Activated naive CD4-positive, alpha-beta T cell (primary cell): ENCODE results near the gene CAMSAP2.
A peak's percentile ranks its signal among the peaks of the same experiment; 100 is the strongest.
"Not testable (repeated sequence)": the region's sequence is repeated elsewhere in the genome, so short reads cannot be mapped to it uniquely, and the experiment has no call there.

Experiments used
- DNase-seq, 4 experiments: peaks; one replicate each; lab custom pipeline; 2025; lab: John Stamatoyannopoulos, UW

The CAMSAP2 gene

DNA sequence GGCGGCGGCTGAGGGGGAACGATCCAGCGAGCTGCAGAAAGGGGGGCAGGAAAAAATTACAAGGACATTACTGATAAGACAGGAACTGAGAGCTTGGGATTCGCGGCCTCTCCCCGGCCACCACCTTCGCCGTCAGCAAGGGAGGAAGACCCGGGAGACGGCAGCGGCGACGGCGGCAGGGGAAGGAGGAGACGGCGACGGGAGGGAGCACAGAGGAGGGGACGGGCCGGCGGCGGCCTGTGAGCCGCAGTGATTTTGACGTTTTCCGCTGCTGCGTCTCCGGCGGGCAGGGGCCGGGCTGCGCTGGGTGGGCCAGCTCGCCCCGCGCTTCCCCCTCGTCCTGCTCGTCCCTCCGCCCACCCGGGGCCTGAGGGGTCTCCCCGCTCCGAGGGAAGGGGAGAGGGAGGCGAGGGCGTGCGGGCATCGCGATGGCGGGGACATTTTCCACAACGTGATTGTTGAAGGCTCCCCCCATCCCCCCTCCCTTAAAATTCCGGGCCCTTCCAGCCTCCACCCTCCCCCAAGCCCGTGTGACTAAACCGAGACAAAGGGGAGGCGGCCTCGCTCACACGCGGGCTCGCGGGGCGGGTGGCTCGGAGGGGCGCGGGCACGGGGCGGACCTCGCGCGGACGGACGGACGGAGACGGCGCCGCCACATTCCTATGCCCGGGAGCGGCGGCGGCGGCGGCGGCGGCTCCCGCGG, 407 bp downstream of the CAMSAP2 start:
- DNase-seq = peak; percentile 18 to 29 (median 28)

DNA sequence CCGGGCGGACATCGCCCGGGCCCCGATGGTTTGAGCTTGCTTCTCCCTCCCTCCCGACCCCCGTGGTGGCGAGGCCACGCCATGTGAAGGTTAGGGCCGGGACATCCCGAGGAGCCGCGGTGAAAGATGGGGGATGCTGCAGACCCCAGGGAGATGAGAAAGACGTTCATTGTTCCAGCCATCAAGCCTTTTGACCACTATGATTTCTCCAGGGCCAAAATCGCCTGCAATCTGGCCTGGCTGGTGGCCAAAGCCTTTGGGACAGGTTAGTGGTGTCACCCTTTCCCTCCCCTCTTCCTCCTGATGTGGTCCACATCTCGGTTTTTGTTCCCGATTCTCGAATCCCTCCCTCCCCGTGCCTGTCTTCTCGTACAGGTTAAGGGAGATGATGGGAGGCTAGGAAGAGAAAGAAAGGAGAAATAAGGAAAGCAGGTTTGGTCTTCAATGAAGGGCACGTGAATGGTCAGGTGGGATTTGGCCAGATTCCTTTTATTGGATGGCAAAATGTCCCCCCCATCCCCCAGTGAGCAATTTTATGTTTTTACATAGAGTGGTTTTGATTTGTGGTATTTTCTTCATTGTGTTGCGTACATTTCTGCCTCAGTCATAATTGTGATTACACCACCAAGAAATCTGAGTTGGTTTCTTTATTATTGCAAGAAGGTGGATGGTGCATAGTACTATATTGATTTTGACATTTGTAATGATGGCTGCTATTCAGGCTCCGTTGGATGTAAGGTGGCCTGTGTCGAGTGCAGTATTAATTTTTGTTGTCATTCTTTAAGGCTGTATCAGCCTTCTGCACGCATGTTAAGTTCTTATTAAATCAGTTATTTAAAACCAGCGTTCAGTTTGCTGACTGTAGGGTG, 1.2 kb downstream of the CAMSAP2 start:
- no peak for DNase-seq

DNA sequence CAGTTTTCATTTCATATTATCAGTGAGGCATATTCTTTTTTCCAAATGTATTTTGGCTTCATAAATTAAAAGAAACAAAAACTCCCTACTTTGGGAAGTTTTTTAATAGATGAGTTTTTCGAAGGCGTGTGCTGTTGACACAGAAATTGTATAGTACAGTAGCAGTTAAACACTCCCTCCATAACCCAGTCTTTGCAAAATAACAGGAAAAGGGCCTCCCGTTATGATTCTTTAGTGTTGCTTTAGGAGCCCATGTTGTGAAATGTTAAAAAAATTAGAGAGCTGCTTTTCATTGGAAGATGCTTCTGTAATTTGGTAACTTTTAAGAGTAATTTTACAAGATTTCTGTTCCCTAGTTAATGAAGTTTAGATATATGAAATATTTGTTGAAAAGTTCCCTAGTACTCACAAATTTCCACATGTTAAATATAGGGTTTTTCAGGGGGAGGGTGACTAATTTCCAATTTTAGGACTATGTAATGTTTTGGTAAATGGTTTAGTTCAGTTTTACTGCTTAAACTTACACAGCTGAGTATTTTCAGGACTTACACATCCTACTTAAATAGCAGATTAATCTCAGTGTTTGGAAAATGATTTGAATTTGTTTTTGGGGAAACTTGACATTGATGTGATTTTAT, 2.0 kb downstream of the CAMSAP2 start:
- DNase-seq = no peak

DNA sequence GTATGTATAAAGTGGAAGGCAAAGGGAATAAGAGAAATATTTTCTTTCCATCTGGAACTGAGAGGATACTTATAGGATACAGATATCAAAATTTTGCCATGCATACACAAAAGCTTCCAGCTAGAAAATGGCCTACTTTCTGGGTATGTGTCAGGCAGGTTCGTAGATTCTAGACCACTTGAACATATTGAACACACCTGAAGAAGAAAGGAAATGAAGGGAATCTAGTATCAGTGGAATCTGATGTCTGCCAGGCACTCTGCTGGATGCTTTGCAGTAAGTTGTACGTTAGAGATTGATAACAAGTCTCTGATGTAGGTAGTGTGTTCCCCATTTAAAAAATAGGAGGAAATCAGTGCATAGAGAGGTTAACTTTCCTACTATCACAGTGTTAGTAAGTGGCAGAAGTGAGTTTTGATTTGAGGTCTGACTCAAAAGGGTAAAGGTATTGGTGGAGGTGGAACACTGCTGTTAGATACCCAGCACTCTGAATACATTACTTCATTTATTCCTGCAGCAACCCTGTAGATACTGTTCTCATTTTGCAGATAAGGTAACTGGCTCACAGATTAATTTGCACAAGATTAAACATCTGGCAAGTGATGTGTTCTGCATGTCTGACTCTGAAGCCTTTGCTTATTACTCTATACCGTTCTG, 3.0 kb downstream of the CAMSAP2 start:
- DNase-seq = no peak

DNA sequence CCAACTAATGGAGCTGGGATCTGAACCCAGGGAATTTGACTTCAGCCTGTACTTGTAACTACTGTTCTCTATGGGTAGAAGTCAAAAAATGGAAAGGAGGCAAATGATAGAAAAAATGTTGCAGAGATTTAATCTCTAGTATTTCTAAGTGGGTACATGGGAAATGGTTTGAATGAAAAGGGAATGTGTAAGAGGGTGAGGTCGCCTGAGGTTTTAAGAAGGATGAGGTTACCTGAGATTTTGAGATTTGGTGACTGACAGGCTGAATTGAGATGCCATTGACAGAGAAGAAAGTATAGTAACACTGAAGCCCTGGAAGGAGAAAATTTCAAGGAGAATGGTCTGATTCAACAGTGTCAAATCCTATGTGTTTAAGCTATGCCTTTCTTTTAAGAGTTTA, 5.5 kb downstream of the CAMSAP2 start:
- no peak for DNase-seq

DNA sequence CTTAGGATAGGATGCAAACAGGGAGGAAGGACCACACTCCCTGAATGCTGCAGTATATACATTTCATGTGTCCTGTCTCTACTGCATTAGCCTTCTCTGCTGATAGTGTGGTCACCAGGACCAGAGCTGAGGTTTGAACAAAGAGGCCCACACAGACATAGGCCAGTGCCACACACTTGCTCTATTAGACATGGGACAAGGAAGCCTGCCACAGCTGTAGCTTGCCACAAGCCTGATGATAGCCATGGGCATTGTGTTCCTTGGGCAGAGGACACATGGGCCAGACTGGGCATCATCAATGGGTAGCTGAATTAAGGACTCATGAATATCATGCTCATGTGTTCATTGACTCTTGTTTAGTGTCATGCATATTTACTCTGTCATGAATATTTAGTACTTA, 10.4 kb downstream of the CAMSAP2 start:
- no peak for DNase-seq

DNA sequence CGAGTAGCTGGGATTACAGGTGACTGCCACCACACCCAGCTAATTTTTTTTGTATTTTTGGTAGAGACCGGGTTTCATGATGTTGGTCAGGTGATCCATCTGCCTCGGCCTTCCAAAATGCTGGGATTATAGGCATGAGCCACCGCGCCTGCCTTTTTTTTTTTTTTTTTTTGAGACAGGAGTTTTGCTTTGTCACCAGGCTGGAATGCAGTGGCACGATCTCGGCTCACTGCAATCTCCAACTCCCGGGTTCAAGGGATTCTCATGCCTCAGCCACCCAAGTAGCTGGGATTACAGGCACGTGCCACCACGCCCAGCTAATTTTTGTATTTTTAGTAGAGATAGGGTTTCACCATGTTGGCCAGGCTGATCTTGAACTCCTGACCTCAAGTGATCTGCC, 12.1 kb downstream of the CAMSAP2 start:
- DNase-seq = not testable (repeated sequence)

DNA sequence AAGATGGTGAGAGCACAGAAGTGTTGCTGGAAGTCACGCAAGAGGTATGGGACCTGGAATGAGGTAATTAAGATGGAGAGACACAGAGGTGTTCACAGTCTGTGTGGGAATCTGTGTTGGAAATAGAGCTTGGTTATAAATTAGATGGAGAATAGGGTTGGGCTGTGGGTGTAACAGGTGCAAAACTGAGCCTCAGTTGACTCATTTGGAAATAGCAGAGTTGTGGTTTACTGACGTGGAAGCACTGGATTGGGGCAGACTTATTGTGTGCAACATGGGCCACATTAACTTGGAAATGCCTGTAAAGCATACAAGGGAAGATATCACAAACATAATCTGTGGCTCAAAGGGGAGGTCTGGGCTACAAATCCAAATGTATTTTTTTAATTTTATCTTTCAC, 13.0 kb downstream of the CAMSAP2 start:
- DNase-seq = no peak

DNA sequence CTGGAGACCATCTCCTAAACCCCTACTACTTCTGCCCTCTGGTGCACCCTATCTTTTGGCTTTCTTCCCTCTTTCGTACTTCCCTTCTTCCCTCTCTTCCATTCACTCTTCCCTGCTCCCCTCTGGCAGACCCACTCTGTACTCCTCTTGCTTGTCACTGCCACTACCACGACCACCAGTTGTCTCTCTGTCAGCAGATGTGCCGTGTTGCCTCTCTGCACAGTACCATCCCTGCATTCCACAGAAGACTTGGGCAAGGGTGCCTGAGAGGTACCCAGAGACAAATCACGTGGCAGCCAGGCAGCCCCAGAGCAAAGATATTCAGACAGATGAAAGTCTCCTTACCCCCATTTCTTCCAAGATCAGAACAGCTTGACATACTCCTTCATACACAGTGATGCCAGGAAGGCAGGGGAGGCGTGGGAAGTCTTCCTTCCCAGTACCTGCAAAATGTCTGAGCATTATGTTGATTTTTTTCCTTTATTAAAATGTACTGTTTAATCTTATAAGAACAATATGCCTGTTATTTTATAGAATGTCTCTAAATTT, 15.0 kb downstream of the CAMSAP2 start:
- DNase-seq = no peak

DNA sequence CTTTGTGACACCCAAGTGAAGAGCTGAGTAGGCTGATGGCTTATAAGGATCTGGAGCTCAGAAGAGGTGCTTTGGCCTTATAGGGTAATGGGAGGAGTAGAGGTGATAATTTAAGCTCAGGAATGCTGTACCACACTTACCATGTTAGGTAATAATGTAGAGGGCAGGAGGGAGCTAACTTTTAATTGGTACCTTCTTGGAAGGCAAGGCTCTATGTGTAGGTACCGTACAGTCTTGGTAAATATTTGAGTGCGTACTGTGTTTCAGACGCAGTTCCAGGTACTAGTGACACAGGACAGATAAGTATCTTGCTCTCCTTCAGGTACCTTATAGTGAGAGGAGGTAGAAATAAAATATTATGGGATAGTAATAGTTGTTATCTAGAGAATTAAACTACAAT, 16.8 kb downstream of the CAMSAP2 start:
- DNase-seq = no peak

DNA sequence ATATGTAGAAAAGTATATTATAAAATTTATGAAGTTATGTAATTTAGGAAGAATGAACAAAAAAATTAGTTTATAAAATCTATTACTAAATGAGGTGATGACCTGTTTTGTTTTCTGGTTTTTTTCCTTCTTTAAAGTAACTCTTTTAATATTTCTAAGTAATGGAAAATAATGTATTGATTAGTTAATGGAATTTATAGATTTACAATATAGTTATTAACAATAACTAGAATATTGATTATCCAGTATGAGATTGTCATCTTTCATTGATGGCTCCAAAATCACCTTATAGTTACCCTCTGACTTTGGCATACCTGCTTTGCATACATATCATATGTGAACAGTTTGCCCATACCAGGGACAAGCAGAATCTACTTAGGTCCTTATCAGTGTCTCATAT, 23.4 kb downstream of the CAMSAP2 start:
- no peak for DNase-seq

DNA sequence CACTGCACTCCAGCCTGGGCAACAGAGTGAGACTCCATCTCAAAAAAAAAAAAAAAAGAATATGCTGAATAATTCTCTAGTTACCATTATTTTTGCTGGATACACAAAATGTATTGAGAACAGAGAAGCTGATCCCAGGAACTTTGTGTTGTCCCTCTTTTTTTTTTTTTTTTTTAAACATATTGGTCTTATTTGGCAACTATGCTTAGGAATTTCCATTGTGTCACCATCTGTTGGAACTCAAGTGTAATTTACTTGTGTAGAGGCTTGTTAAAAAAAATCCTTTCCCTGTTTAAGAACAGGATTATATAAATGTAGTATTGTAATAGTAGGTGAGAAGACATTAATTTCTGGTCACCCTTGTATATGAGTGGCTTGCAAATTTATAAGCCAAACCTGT, 28.6 kb downstream of the CAMSAP2 start:
- no peak for DNase-seq

DNA sequence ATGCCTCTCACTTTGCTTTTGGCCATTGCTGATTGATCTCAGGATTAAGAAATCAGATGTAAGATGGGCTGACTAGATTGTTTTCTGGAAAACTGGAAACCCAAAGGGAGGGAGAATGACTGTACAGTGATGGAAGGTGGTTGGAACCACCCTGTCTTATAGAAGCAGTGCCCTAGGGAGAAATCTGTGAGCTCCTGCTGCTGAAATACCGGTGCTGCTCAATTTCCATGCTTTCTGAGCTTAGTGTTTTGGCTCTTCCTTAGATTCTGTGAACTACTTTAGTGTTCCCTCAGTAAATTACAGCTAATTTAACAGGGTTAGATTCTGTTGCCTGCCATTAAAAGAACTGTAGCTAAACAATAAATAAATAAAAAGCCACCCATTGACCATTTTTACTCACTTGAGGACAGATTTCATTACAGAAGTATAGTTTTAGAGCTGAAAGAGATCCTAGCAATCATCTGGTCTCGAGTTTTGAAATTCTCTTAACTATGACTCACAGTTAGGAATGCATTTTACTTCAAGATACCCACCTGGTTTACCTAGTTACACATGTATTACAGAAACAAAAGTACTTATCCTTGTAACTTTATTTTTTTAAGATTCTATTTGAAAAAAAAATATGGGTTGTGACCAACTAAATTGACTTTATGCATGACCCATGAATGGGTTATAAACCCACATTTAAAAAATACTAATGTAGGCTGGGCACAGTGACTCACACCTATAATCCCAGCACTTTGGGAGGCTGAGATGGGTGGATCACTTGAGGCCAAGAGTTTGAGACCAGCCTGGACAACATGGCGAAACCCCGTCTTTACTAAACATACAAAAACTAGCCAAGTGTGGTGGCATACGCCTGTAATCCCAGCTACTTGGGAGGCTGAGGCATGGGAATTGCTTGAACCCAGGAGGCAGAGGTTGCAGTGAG, 33.2 kb downstream of the CAMSAP2 start:
- DNase-seq = no peak

DNA sequence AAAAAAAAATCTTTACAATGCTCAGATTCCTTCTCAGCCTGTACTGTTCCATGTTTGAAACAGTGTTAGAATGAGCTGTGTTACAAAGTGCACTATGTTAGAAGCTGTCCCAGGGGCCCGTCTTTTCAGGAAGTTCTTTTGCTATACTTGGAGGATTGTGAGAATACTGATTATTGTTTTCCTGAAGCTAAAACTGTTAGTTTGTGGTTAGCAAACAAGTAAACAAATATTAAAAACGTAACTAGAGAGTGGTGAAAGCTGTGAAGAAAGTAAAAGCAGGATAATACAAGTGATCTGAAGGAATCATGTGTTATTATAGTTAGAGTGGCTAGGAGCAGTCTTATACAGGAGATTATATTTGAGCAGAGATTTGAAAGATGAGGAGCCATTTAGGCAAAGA, 35.6 kb downstream of the CAMSAP2 start:
- DNase-seq = no peak

DNA sequence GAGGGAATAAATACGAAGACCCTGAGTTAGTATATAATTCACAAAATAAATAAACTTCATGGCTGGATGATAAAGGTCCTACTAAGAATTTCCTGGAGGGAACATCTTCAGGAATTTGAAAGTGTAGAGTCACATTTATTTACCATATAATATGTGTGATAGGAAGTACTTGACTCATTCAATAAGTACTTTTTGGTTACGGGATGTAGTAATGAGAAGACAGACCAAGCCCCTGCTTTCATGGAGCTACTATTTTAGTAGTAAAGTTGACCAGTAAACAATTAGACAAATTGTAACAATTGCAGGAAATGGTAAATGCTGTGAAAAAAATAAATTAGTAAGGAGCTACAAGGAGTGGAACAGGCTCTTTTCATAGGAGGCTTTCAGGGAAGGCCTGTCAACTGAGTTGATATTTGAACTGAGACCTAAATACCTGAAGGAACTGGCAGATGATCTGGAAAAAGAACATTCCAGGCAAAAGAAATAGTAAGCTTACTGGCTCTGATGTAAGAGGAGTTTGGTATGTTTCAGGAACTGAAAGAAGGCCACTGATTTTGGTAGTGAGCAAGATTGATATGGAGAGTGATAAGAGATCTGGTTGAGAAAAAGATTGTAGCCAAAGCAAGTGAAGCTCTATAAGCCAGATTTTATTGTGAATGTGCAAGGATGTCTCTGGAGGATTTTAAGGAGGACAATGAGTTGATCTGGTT, 36.2 kb downstream of the CAMSAP2 start:
- no peak for DNase-seq

DNA sequence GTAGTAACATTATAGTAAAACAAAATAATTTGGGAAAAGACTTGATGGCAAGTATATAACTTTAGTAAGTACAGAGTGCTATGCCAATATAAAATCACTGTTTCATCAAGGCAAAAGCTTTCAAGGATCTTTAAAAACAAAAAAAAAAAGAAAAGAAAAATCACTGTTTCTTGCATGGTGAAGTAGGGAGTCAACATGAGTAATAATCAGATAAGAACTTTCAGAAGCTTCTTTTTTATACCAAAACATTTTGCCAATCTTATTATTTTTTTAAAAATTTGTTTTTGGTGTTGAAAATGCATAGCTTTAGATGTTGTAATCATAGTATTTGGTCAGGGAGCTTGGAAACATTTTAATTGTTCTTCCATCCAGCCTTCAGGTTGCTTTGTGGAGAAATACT, 37.2 kb downstream of the CAMSAP2 start:
- no peak for DNase-seq

DNA sequence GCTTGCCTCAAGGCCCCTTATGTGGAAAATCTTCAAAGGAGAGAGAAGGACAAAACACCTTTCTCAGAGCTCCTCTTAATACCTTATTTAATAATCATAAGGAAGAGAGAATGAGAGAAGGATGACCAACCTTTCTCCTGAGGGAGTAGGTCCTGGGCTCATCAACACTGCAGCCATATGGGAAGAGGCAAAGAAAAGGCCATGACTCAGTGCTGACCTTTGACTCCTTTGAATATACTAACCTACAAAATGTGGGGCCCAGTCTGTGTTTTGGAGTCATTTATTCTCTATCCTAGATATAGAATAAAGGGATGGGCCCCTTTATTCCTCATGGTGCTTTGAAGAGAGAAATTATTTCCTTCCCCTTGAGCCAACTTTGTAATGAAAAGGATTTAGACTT, 38.3 kb downstream of the CAMSAP2 start:
- DNase-seq = no peak

DNA sequence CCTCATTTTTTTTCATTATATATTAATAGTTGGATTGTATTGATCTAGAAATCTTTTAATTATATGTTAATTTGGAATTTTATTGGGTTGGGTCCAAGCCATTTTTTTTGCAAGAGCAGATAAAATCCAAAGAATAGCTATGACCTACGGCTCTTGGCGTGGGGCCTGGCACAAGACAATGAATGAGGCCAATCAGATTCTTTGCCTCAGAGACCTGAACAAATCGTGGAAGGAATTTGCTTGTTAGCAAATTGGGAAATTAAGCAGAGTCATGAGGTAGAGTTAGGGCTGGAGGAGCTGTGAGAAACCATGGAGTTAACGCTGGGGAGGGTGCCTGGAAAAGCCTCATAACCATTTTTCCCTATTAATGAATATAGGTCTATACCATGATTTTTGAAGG, 40.1 kb downstream of the CAMSAP2 start:
- DNase-seq = no peak

DNA sequence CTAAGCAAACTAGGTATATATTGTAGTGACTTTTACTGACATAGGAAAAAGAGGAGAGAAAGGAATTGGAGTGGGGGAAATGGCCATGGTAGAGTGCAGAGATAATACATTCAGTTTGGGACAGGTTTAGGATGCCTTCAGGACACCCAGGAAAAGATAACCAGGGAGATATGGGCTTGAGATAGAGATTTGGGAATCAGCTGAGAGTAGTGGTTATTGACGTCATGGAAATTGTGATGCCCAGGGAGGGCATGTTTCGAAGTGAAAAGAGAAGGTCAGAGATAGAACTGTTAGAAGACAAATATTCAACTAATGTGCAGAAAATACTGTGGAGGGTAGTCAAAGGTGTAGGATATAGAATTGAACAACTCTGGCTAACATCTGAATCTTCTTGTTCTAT, 40.6 kb downstream of the CAMSAP2 start:
- DNase-seq = no peak

DNA sequence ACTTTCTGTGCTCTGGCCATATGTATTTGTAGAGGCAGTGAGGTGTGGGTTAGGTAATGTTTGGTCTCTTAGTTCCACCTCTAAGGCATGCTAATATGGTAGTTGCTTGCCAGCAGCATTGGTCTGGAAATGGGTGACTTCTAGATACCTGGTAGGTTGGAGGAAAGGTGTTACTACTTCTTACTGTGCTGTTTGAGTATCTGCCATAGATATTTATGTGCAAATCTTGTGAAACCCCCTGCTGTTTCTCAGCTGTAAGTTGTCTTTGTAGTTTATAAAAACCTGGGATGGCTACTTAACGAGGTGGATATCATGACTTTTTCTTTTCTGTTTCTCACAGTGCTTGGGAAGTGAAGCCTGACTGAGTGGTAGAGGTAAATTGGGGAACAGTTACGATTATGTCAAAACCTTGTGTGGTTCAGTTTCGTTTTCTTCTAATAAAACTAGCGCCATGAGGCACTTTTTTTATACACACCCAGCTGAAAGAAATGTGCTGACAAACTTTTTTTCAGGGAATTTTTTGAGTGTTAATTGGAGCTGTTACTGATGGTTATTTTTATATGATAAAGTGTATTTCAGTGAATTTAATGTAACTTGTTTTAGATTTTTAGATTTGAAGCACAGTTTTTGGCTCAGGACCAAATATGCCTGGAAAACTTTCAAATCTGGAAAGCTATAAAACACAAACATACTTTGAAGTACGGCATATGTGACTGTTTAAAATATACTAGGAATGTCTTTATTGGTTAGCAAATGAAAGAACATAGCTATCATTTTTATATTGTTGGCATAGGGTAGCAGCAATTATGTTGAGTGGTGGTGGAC, 42.1 kb downstream of the CAMSAP2 start:
- no peak for DNase-seq
